H9 (cell line): ENCODE data around the gene BCKDHB. TPM values are rescaled to one million over a fixed set of nuclear protein-coding genes. Genes with fewer than 3 reads are reported as not detected.

Experiments
- DNase-seq: peaks from one replicate; pipeline ENCODE4 v3.0.0-alpha.2; 2017
- H2AFZ ChIP-seq: one replicate; pipeline ENCODE4 v1.6.1; 2013; ENCODE audit warnings: mild to moderate bottlenecking, low read length, control low read depth, moderate library complexity
- H2AK5ac ChIP-seq: 2 replicates; pipeline ENCODE4 v1.6.1; 2013; ENCODE audit warnings: low read length, control low read depth, mixed read lengths; ENCODE audit not compliant: insufficient read length
- H2BK120ac ChIP-seq: one replicate; pipeline ENCODE4 v1.6.1; 2013; ENCODE audit warnings: low read depth, mild to moderate bottlenecking, low read length, control low read depth, inconsistent platforms; ENCODE audit not compliant: poor library complexity, severe bottlenecking
- H2BK12ac ChIP-seq: 2 replicates; pipeline ENCODE4 v1.6.1; 2013; ENCODE audit warnings: low read length, control low read depth, mixed read lengths, low read depth; ENCODE audit not compliant: insufficient read length
- H2BK15ac ChIP-seq: 2 replicates; pipeline ENCODE4 v1.6.1; 2013; ENCODE audit warnings: low read depth, low read length, control low read depth
- H2BK20ac ChIP-seq: one replicate; pipeline ENCODE4 v1.6.1; 2013; ENCODE audit warnings: low read depth, mild to moderate bottlenecking, low read length, control low read depth, inconsistent platforms; ENCODE audit not compliant: poor library complexity, severe bottlenecking
- H2BK5ac ChIP-seq: 2 replicates; pipeline ENCODE4 v1.6.1; 2013; ENCODE audit warnings: low read length, control low read depth, mixed read lengths; ENCODE audit not compliant: insufficient read length
- H3K14ac ChIP-seq: 2 replicates; pipeline ENCODE4 v1.6.1; 2013; ENCODE audit warnings: low read length, control low read depth; ENCODE audit not compliant: insufficient read depth
- H3K18ac ChIP-seq: 2 replicates; pipeline ENCODE4 v1.6.1; 2013; ENCODE audit warnings: low read depth, mild to moderate bottlenecking, mixed read lengths, low read length, control low read depth; ENCODE audit not compliant: insufficient read length
- H3K23ac ChIP-seq: 2 replicates; pipeline ENCODE4 v1.6.1; 2013; ENCODE audit warnings: low read length, control low read depth, mixed read lengths, low read depth; ENCODE audit not compliant: insufficient read length
- H3K23me2 ChIP-seq: 2 replicates; pipeline ENCODE4 v1.6.1; 2013; ENCODE audit warnings: low read depth, mild to moderate bottlenecking, mixed read lengths, low read length, control low read depth; ENCODE audit not compliant: insufficient read length, poor library complexity, severe bottlenecking
- H3K27ac ChIP-seq: 2 replicates; pipeline ENCODE4 v1.5.1; 2013; ENCODE audit warnings: low read length, control low read depth, mixed read lengths, low read depth; ENCODE audit not compliant: insufficient read length
- H3K27me3 ChIP-seq: 2 replicates; pipeline ENCODE4 v1.6.1; 2013; ENCODE audit warnings: low read length, control low read depth, inconsistent platforms; ENCODE audit not compliant: insufficient read depth
- H3K4ac ChIP-seq: 2 replicates; pipeline ENCODE4 v1.6.1; 2013; ENCODE audit warnings: low read depth, mild to moderate bottlenecking, control low read depth, inconsistent platforms, low read length, moderate library complexity
- H3K4me1 ChIP-seq: 2 replicates; pipeline ENCODE4 v1.6.1; 2013; ENCODE audit warnings: low read length, control low read depth, inconsistent platforms; ENCODE audit not compliant: insufficient read depth
- H3K4me2 ChIP-seq: 2 replicates; pipeline ENCODE4 v1.6.1; 2013; ENCODE audit warnings: low read length, control low read depth, mixed read lengths; ENCODE audit not compliant: insufficient read length, insufficient read depth
- H3K56ac ChIP-seq: 2 replicates; pipeline ENCODE4 v1.6.1; 2013; ENCODE audit warnings: low read depth, mild to moderate bottlenecking, mixed read lengths, low read length, control low read depth; ENCODE audit not compliant: insufficient read length
- H3K79me1 ChIP-seq: 2 replicates; pipeline ENCODE4 v1.6.1; 2013; ENCODE audit warnings: low read depth, mild to moderate bottlenecking, moderate library complexity, low read length, control low read depth, inconsistent platforms; ENCODE audit not compliant: insufficient read depth, poor library complexity, severe bottlenecking
- H3K79me2 ChIP-seq: 2 replicates; pipeline ENCODE4 v1.6.1; 2013; ENCODE audit warnings: low read length, control low read depth, inconsistent platforms; ENCODE audit not compliant: insufficient read depth
- H3K9ac ChIP-seq: 2 replicates; pipeline ENCODE4 v1.6.1; 2013; ENCODE audit warnings: low read length, control low read depth, mixed read lengths; ENCODE audit not compliant: insufficient read length; ENCODE audit errors: extremely low read depth
- H3K9me3 ChIP-seq: one replicate; pipeline ENCODE4 v1.6.1; 2013; ENCODE audit warnings: low read depth, low read length, inconsistent platforms; ENCODE audit not compliant: control insufficient read depth
- H3T11ph ChIP-seq: one replicate; pipeline ENCODE4 v1.6.1; 2013; ENCODE audit warnings: mild to moderate bottlenecking, low read length, control low read depth, inconsistent platforms
- H4K20me1 ChIP-seq: one replicate; pipeline ENCODE4 v1.6.1; 2013; ENCODE audit not compliant: control insufficient read depth, insufficient read length, insufficient read depth
- H4K5ac ChIP-seq: 2 replicates; pipeline ENCODE4 v1.6.1; 2013; ENCODE audit warnings: low read depth, mild to moderate bottlenecking, mixed read lengths, low read length, control low read depth; ENCODE audit not compliant: insufficient read length
- H4K8ac ChIP-seq: replicated peaks from 2 replicates; pipeline ENCODE4 v1.6.1; 2013; ENCODE audit warnings: low read length, control low read depth, mixed read lengths, low read depth; ENCODE audit not compliant: insufficient read length
- H4K91ac ChIP-seq: 2 replicates; pipeline ENCODE4 v1.6.1; 2013; ENCODE audit warnings: low read depth, mild to moderate bottlenecking, moderate library complexity, mixed read lengths, low read length, control low read depth; ENCODE audit not compliant: insufficient read length
- H3K27ac Mint-ChIP-seq, 3 experiments: 2 replicates in 2 of 3; 3 replicates in 1 of 3; pipeline ENCODE4 v1.8.0; 2020 to 2021; ENCODE audit warnings: mixed read lengths in 3 of 3, mild to moderate bottlenecking in 1 of 3, moderate library complexity in 1 of 3
- H3K27me3 Mint-ChIP-seq: 2 replicates; pipeline ENCODE4 v1.8.0; 2021; ENCODE audit warnings: low read depth, mild to moderate bottlenecking, moderate library complexity, mixed read lengths
- H3K36me3 Mint-ChIP-seq, 3 experiments: 2 replicates in 2 of 3; 3 replicates in 1 of 3; pipeline ENCODE4 v1.8.0; 2020 to 2021; ENCODE audit warnings: low read depth in 3 of 3, mixed read lengths in 3 of 3; ENCODE audit not compliant: insufficient read depth in 1 of 3
- H3K4me1 Mint-ChIP-seq, 2 experiments: 2 replicates each; pipeline ENCODE4 v1.8.0; 2020; ENCODE audit warnings: mixed read lengths in 2 of 2
- H3K4me3 Mint-ChIP-seq, 2 experiments: 2 replicates in 1 of 2; 3 replicates in 1 of 2; pipeline ENCODE4 v1.8.0; 2020 to 2021; ENCODE audit warnings: mild to moderate bottlenecking in 2 of 2, mixed read lengths in 2 of 2, moderate library complexity in 1 of 2
- H3K9me3 Mint-ChIP-seq, 2 experiments: 2 replicates in 1 of 2; 3 replicates in 1 of 2; pipeline ENCODE4 v1.8.0; 2020; ENCODE audit warnings: mild to moderate bottlenecking in 2 of 2, mixed read lengths in 2 of 2, moderate library complexity in 1 of 2
- CTCF ChIP-seq: fragments of 200-600 bp; sonication (generic); conservative IDR thresholded peaks from 3 replicates; pipeline ENCODE4 v1.8.0; 2021; ENCODE audit warnings: antibody characterized with exemption, mild to moderate bottlenecking
- WGBS: extraction: QIAGEN DNeasy Blood & Tissue Kit; methylation state at CpG from one replicate; pipeline ENCODE4 v1.1.7; 2013; ENCODE audit warnings: missing lambda C conversion rate, low lambda C conversion rate, mixed read lengths; ENCODE audit not compliant: insufficient read length; ENCODE audit errors: extremely low coverage; 5-methylcytosine and 5-hydroxymethylcytosine counted together
- total RNA-seq: library from RNA; stranded (reverse); gene quantifications from 2 replicates; pipeline ENCODE4 v1.2.1, GENCODE V29; 2021

BCKDHB gene
- total RNA-seq, 1 experiment from 2014 or later: 26.6 TPM

DNA sequence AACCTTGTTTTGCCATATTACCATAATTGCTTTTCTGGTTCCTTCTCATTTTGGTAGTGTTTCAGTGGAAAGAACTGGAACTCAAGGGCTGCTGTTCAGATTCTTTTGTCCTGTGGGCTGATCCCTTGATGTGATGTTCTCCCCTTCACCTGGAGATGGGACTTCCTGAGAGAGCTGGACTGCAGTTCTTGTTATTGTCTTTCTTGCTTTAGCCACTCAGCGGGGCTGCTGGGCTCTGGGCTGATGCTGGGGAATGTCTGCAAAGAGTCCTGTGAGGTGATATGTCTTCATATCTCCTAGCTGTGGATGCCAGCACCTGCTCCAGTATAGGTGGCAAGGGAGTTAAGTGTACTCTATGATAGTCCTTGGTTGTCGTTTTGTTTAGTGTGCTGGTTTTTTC is 79.0 kb downstream of the BCKDHB start:
- no peak overlapping the region for H3K23ac ChIP-seq
- TF ChIP-seq CTCF: no peak
- WGBS: no CpG with 5 or more reads among the region's 2 CpGs

More for the DNA sequence above, 79.0 kb downstream of the BCKDHB start:
- no peak overlapping the region for H2BK20ac ChIP-seq
- H2AFZ ChIP-seq: no peak overlapping the region
- no peak overlapping the region for H2BK12ac ChIP-seq
- Mint-ChIP-seq H3K9me3 (peaks cover 0 to 2% of the 10 kb centered on the region in 2 experiments; a peak in 1 of 5 replicates), H3K27ac (peak overlapping the region; percentile 13 to 72 (median 19); a peak in 4 of 7 replicates), H3K4me3 (no peak overlapping the region), H3K27me3 (no peaks in the 10 kb centered on the region), H3K4me1 (peaks cover 18 to 21% of the 10 kb centered on the region in 2 experiments), H3K36me3 (peaks cover 0 to 8% (median 5%) of the 10 kb centered on the region in 3 experiments; a peak in 4 of 7 replicates)
- H2BK5ac ChIP-seq: no peak overlapping the region
- no peak overlapping the region for H2BK15ac ChIP-seq
- no peaks in the 10 kb centered on the region for H3K4me1 ChIP-seq
- H2AK5ac ChIP-seq: no peak overlapping the region
- H3K9ac ChIP-seq: no peak overlapping the region
- H3K79me1 ChIP-seq: no peaks in the 10 kb centered on the region
- H4K91ac ChIP-seq: no peak overlapping the region
- no peak overlapping the region for H3K4me2 ChIP-seq
- no peaks in the 10 kb centered on the region for H3K9me3 ChIP-seq
- H3K23me2 ChIP-seq: no peaks in the 10 kb centered on the region
- DNase-seq: no peak
- H4K5ac ChIP-seq: no peak overlapping the region
- no peak overlapping the region for H2BK120ac ChIP-seq
- H3K4ac ChIP-seq: no peak overlapping the region
- no peak overlapping the region for H4K8ac ChIP-seq
- H3K14ac ChIP-seq: no peak overlapping the region
- H3K18ac ChIP-seq: no peak overlapping the region
- H3K27ac ChIP-seq: no peak overlapping the region
- H3K27me3 ChIP-seq: no peaks in the 10 kb centered on the region
- H4K20me1 ChIP-seq: no peaks in the 10 kb centered on the region
- H3T11ph ChIP-seq: no peak overlapping the region
- no peaks in the 10 kb centered on the region for H3K79me2 ChIP-seq
- no peak overlapping the region for H3K56ac ChIP-seq
